Left lung (tissue), 10 donors: ENCODE results near the gene MTRFR. TPM values are rescaled to one million over a fixed set of nuclear protein-coding genes. Genes with fewer than 3 reads are reported as not detected.

Source experiments
- ATAC-seq: fragments of 200-7000 bp; cut with Tn5 transposase; one replicate; pipeline ENCODE4 v1.9.1; 2020; ENCODE audit warnings: moderate library complexity
- DNase-seq, 4 donors: peaks; one replicate each; pipeline ENCODE4 v3.0.0-alpha.2; 2013 to 2020
- H3K27ac ChIP-seq, 2 donors: fragments of 200-600 bp; sonication (generic) in 1 of 2; one replicate each; pipeline versions ENCODE4 v1.5.0 to v1.8.0; 2020 to 2021
- H3K27me3 ChIP-seq, 2 donors: fragments of 200-600 bp; sonication (generic) in 1 of 2; one replicate each; pipeline versions ENCODE4 v1.5.0 to v1.8.0; 2020 to 2021
- H3K36me3 ChIP-seq, 2 donors: fragments of 200-600 bp; sonication (generic) in 1 of 2; one replicate each; pipeline versions ENCODE4 v1.5.0 to v1.8.0; 2020 to 2021
- H3K4me1 ChIP-seq, 2 donors: fragments of 200-600 bp; one replicate each; pipeline ENCODE4 v1.8.0; 2021
- H3K4me3 ChIP-seq, 2 donors: fragments of 200-600 bp; sonication (generic) in 1 of 2; one replicate each; pipeline versions ENCODE4 v1.5.0 to v1.8.0; 2020 to 2021; ENCODE audit warnings: mild to moderate bottlenecking in 1 of 2
- H3K9me3 ChIP-seq, 2 donors: fragments of 200-600 bp; sonication (generic) in 1 of 2; one replicate each; pipeline versions ENCODE4 v1.5.0 to v1.8.0; 2020 to 2021
- CTCF ChIP-seq, 2 donors: fragments of 200-600 bp; sonication (generic) in 1 of 2; IDR thresholded peaks; one replicate each; pipeline versions ENCODE4 v1.5.0 to v1.8.0; 2021; ENCODE audit warnings: antibody characterized with exemption in 2 of 2
- intact Hi-C, 2 donors: fragments of 100-400 bp; cut with DNase I; formaldehyde crosslinking; loops; one replicate each; pipeline versions ENCODE4 v1.11.2 to v1.14.2; 2022
- polyA plus RNA-seq, 6 donors: library from polyadenylated mRNA; unstranded; fragments of 120-200 nt; gene quantifications; one replicate each; pipeline ENCODE4 v1.2.1, GENCODE V29; 2013; ENCODE audit not compliant: insufficient read length in 6 of 6
- total RNA-seq, 2 donors: library from RNA; stranded (reverse); fragmentation: NEBNext Ultra II Directional; extraction: Animal tissue kit (Norgen Biotek cat#: 25700); gene quantifications; one replicate each; pipeline ENCODE4 v1.2.1, GENCODE V29; 2021
- donor health status: DM: no; HTN: yes; CAD: no.
- donor health status: DM: no; HTN: no; CAD: no.

MTRFR gene
- total and polyA plus RNA-seq, 8 donors, result 13.2 to 28.5 (median 25.9) TPM

- H3K4me3 ChIP-seq, result peak overlapping the region in 1 of 2 donors; percentile 67
- ATAC-seq (no peak), DNase-seq (no peak)
- peaks cover 0 to 32% of the 10 kb centered on the region in 2 donors for H3K36me3 ChIP-seq
- H3K4me1 ChIP-seq, result peaks cover 12 to 41% of the 10 kb centered on the region in 2 donors
- peak overlapping the region; percentile 78 to 81 for H3K27ac ChIP-seq
- intact Hi-C loops, result no loop called here
- no peak for TF ChIP-seq CTCF (IDR thresholded peaks at IDR 0.05)
- H3K27me3 ChIP-seq, result no peaks in the 10 kb centered on the region
- no peaks in the 10 kb centered on the region for H3K9me3 ChIP-seq
Observed at GRCh38 chr12:123268850-123269249, 35.6 kb downstream of the MTRFR start.

DNA sequence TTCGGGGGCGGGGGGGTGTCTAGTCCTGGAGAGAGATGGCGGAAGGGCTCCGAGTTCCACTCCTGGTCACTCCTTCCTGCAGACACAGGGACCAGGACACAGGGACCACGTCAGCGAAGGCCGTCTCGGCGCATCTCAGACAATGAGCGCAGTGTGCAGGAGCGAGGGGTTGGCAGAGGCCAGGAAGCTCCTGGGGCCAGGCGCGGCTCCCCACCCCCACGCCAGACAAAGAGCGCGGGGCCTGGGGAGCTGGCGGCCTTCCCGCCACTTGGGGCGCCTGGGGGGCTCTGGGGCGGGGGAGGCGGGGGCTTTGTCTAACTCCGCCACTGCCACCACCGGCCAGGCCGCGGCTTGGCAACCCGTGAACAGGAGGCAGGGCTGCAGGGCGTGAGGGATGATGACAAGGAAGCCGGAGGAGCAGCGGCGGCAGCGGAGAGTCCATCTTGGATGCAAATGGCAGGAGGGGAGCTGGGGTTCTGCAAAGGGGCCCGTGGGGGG lies 36.2 kb downstream of the MTRFR start:
- peak; percentile 43 for ATAC-seq
- Histone ChIP-seq H3K36me3 (peaks cover 0 to 26% of the 10 kb centered on the region in 2 donors), H3K27ac (peak overlapping the region; percentile 78 to 81), H3K9me3 (no peaks in the 10 kb centered on the region), H3K27me3 (no peaks in the 10 kb centered on the region), H3K4me1 (peaks cover 12 to 41% of the 10 kb centered on the region in 2 donors), H3K4me3 (peak overlapping the region; percentile 67 to 74)
- peak; percentile 55 to 87 (median 76) for DNase-seq
- intact Hi-C loops, result no loop called here
- peak in 1 of 2 donors; percentile 10 for TF ChIP-seq CTCF (IDR thresholded peaks at IDR 0.05)

DNA sequence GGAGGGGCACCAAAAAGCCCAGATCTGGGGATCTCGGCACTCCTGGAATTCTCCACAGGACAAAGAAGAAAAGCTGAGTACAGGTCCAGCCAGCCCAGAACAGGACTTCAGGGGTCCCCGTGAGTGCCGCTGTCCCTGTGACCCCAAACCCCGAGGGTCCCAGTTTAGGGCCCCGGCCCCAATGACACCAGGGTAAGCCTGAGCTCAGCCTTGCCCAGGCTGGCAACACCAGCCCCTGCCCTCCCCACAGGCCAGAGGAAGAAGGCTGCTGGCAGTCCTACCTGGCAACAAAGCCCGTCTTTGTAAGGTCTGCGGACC lies 36.6 kb downstream of the MTRFR start:
- intact Hi-C loops, result no loop called here
- Histone ChIP-seq H3K9me3 (no peaks in the 10 kb centered on the region), H3K36me3 (peaks cover 0 to 22% of the 10 kb centered on the region in 2 donors), H3K27me3 (no peaks in the 10 kb centered on the region), H3K4me1 (peaks cover 12 to 41% of the 10 kb centered on the region in 2 donors), H3K4me3 (peak overlapping the region; percentile 67 to 74), H3K27ac (peak overlapping the region; percentile 78 to 81)
- no peak for DNase-seq
- TF ChIP-seq CTCF (IDR thresholded peaks at IDR 0.05), result no peak
- ATAC-seq, result peak; percentile 8

- no peaks in the 10 kb centered on the region for H3K27me3 ChIP-seq
- intact Hi-C loops, result no loop called here
- ATAC-seq (peak; percentile 16), DNase-seq (peak in 2 of 4 donors; percentile 47 to 82)
- peaks cover 0 to 16% of the 10 kb centered on the region in 2 donors for H3K36me3 ChIP-seq
- peaks cover 12 to 41% of the 10 kb centered on the region in 2 donors for H3K4me1 ChIP-seq
- H3K27ac ChIP-seq, result peak overlapping the region; percentile 78 to 81
- H3K4me3 ChIP-seq, result peak overlapping the region; percentile 67 to 74
- TF ChIP-seq CTCF (IDR thresholded peaks at IDR 0.05), result peak in 1 of 2 donors; percentile 2
- H3K9me3 ChIP-seq, result no peaks in the 10 kb centered on the region
Observed at GRCh38 chr12:123270214-123271000, 37.2 kb downstream of the MTRFR start.

DNA sequence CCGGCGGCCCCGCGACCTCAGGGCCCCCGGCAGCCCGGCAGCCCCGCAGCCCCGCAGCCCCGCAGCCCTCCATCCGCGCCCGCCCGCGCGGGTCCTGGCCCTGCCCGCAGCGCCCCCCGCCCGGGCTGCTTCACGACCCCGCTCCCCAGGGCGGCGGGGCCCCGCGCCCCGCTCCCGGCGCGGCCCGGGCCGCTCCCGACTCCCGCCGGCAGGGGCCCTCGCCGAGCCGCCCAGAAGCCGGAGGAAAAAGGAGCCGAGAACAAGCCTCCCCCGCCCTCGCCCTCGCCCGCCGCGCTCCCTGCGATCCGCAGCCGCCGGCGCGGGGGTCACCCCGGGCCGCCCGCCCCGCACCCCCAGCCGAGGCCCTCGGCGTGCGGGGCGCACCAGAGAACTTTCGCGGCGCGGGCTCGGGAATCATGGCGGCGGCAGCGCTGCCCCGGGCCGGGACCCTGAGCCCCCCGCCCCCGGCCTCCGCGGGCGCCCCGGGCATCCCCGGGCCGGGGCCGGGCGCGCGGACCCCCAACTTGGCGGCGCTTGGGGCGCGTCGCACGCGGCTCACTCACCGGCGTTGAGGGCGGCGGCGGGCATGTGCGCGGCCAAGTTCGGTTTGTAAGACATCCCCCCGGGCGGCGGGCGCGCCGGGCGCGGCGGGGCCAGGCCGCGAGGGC lies 37.9 kb downstream of the MTRFR start:
- no peaks in the 10 kb centered on the region for H3K27me3 ChIP-seq
- peak overlapping the region; percentile 78 to 81 for H3K27ac ChIP-seq
- DNase-seq, result peak; percentile 55 to 95 (median 74)
- H3K4me3 ChIP-seq, result peak overlapping the region; percentile 67 to 74
- intact Hi-C loops, result no loop called here
- ATAC-seq, result peak; percentile 74
- peaks cover 0 to 9% of the 10 kb centered on the region in 2 donors for H3K36me3 ChIP-seq
- H3K4me1 ChIP-seq, result peaks cover 12 to 41% of the 10 kb centered on the region in 2 donors
- no peaks in the 10 kb centered on the region for H3K9me3 ChIP-seq
- TF ChIP-seq CTCF (IDR thresholded peaks at IDR 0.05), result peak; percentile 22 to 36
